NCI-H1694 treated with DMSO at 0.1 percent for 48 hours (cell line): ENCODE data around the gene SRGAP3.
A peak's percentile ranks its signal among the peaks of the same experiment; 100 is the strongest.

Experiments used
- DNase-seq: peaks from one replicate; lab custom pipeline; 2025; lab: John Stamatoyannopoulos, UW

The SRGAP3 gene

GRCh38 chr3:9201266-9201665 lies 48.2 kb downstream of the SRGAP3 start:
- DNase-seq, result peak; percentile 63

- no peak for DNase-seq
These were observed 49.7 kb downstream of the SRGAP3 start for GRCh38 chr3:9199775-9200174.

DNA sequence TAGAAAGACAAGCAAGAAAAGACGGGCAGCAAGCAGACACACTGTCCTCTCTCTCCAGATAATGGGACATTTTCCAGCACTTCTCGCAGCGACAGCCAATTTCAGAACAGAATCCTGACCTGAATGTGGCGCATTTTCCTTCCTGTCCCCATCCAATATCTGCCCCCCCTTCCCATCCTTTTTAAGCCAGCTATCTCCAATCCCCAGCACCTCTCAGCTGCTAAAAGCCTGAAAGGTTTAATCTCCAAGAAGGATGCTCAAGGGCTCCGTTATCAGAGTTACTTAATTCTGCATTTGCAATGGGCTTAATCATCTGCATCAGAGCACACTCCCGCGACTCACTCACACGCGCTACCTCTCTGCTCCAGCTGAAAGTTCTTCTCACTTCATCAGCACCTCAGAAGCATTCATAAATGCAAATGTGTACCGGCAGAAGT lies 50.5 kb downstream of the SRGAP3 start:
- no peak for DNase-seq

- no peak for DNase-seq
These were observed 51.2 kb downstream of the SRGAP3 start for GRCh38 chr3:9198261-9198660.

DNA sequence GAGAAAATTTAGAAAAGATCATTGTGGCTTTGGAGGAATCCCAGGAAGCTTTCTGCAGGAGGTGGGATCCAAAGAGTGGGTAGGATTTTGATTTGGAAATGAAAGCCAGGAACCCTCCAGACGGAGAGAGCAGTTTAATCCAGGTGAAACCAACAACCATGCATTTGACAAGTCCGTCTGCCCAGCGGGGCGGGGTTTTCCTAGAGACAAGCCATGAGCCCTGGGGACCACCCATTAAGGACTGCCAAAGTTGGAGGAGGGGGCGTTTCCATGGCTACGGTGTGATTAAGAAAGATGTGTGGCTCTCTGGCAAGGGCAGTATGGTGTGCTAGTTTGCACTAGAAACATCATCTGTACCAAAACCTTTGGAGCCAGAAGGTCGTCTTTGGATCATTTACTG lies 53.4 kb downstream of the SRGAP3 start:
- DNase-seq, result peak; percentile 33

- no peak for DNase-seq
These were observed 54.1 kb downstream of the SRGAP3 start for GRCh38 chr3:9195390-9195789.

DNA sequence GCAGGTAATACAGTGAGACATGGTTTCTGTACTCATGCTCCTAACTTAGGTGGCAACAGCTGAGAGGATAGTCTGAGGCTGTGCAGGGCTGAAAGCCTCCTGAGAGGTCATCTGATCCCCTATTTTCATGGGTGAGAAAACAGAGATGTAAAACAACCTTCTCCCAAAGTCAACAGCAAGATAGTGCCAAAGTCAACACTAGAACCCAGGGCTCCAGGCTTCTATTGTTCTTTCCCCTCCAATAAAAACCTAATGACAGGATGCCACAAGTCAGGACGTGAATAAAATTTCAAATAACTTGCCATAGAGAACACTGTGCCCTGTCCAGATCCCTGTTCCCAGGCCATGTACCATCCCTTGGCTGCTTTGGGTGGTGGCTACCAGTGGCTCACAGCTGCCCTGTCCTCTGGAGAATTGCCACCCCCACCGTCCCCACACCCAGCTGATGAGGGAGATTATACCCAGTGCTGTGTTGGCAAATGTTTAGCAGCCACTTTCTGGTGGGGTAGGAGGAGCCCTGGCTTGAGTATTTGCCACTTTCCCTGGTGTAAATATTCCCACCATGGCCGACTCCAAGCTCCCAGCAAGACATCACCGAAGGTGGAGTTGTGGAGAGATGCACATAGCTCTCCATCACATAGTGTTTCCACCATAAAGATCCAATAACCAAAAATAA lies 54.8 kb downstream of the SRGAP3 start:
- DNase-seq, result no peak

DNA sequence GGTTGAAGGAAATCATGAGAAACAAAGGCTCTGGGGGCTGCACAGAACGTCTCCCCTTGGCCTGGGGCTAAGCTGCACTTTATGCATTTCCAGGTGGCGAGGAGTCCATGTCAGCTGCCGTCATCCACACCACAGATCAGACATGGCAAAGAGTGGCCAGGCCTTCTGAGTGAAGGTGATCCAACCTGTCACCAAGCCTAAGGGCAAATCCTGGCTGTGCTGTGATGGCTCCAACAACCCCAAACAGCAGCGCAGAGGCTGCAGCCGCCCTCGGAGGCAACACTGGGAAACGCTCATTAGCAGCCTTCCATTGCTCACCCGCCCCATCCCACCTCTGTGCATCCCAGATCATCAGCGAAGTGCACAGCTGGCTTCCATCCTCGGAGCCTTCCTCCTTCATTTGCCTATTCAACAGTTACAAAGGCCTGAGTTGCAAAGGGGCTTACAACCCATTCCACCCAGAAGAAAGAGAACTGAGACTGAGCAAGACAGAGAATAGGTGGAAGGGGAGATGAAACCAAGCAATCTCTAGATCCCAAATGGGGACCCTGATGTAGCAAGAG lies 55.7 kb downstream of the SRGAP3 start:
- no peak for DNase-seq

GRCh38 chr3:9193211-9193610 lies 56.2 kb downstream of the SRGAP3 start:
- no peak for DNase-seq

GRCh38 chr3:9192248-9193025 lies 57.0 kb downstream of the SRGAP3 start:
- DNase-seq, result no peak

- no peak for DNase-seq
These were observed 59.2 kb downstream of the SRGAP3 start for GRCh38 chr3:9190276-9190675.

GRCh38 chr3:9188583-9188982 lies 60.9 kb downstream of the SRGAP3 start:
- DNase-seq, result no peak

DNA sequence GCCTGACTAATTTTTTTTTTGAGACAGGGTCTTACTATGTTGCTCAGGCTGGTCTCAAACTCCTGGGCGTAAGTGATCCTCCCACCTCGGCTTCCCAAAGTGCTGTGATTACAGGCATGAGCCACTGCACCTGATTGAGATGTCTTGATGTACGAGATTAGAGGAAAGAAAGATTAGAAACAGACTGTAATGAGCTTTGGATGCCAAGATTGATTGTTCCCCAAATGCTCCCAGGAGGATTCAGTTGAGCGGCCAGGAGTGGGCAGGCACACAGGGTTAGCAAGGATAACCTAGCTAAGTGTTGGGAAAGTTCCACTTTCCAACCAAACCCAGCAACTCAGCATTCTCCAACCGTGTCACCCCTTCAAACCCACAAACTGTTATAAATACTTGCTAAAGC lies 63.7 kb downstream of the SRGAP3 start:
- no peak for DNase-seq

- no peak for DNase-seq
These were observed 64.4 kb downstream of the SRGAP3 start for GRCh38 chr3:9185046-9185445.

DNA sequence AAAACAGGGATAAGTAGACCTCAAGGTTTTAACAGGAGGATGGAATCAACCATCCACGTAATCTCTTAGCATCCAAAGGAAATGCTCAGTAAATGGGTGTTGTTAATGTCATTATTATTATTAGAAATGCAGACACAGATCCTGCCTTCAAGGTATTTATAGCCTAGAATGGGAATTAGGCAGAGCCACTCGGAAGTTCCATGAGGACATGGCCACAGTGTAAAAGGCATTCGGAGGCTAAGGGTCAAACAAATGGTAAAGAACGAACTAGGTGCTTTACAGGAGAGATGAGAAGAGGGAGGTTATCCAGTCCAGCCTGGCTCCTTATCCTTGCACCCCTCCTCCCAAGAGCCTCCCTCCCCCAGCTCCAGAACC lies 65.0 kb downstream of the SRGAP3 start:
- DNase-seq, result no peak

DNA sequence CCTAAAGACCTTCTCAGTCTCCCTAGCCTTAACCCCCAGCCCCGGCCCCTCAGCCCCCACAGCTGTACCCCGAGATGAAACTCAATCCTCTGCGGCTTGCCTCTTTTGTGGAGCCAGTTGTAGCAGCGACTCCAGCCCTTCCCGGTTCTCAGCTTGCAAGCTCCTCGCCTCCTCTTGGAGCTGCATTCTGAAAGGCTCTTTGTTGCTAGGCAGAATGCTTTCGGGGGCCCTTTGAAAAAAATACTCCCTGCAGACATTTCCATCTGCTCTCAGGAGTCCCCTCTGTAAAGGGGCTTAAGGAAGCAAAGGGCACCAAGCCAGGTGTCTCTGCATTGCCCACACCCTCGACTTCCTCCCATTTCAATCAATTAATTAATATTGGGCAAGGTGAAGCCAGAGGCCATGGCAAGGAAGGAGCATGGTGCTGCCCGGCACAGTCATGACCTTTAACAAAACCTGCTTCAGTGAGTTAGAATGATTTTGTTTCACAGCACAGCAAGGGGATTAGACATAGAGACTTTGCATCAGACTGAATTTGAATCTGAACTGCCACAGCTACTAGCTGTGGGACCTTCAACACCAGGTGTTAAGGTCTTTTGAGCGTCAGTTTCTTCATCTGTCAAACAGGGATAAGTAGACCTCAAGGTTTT lies 65.5 kb downstream of the SRGAP3 start:
- no peak for DNase-seq

DNA sequence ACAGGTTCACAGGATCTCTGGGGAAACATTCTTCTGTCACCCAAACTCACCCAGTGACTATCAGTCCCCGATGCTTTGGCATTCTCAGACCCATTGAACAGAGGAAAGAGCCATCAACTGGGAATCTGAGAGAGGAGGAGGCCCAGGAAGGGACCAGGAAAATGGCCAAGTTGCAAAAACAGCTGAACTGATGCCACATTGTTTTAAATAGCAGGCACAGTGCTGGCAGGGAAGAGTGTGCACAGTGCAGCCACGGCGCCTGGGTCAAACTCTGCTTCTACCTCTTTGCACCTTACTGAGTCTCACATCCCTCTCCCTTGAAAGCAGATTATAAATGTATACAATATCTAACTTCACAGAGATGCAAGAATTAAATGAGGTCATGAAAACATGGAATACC lies 66.4 kb downstream of the SRGAP3 start:
- DNase-seq, result no peak

DNA sequence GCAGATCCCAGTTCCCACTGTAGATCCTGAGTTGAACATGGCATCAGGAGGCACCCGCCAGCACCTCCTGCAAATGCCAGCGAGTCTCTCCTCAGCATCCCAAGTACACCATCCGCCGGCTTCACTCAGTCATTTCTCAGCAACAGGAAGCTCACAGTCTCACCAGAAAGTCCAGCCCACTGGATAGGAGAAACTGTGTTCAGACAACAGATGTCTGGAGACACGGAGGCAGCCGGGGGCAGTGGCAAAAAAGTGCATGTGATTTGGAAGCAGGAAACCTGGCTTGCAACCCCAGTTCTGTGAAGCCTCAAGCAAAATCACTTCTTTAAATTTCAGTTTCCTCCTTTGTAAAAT lies 68.7 kb downstream of the SRGAP3 start:
- DNase-seq, result no peak

- no peak for DNase-seq
These were observed 69.4 kb downstream of the SRGAP3 start for GRCh38 chr3:9179826-9180763.

GRCh38 chr3:9178697-9179096 lies 70.7 kb downstream of the SRGAP3 start:
- no peak for DNase-seq

DNA sequence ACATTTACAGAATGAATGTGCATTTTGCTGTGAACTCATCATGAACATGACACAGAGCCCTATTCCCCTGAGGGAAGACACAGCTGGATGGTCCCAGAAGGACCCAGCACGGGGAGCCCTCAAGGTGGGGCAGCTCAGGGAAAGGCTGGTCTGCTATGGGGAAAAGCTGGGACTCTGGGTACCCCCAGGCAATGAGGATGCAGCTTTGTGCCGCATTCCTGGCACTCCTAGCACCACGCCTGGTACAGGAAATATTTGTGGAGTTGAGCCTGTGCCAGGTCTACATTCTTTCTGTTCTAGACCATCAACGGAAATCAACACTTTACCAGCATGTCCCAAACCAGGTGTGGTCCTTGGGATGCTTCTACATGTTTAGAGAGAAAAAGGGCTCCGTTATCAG lies 74.0 kb downstream of the SRGAP3 start:
- DNase-seq, result no peak

DNA sequence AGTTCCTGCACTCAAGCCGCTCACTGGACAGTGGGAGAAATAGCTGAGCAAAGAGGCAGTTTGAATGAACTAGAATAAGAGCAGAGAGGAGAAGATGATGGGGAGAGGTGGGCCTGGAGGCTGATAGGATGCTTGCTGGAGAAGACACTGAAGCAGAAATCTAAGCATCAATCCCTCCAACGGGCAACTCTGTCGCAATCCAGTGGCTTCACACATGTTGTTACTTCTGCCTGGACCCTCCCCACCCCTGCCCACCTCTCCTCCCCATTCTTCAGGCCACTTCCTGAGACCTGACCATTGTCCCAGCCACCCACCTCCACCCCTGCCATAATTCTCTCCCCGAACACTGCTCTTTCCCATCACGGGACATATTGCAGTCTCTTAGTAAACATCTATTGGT lies 76.0 kb downstream of the SRGAP3 start:
- DNase-seq, result no peak
